HEK293 (cell line): ENCODE data around the gene CLSTN1.
"Not testable (repeated sequence)": the region's sequence is repeated elsewhere in the genome, so short reads cannot be mapped to it uniquely, and the experiment has no call there.

Experiments used
- CTCF ChIA-PET: fragments of 350-600 bp; formaldehyde crosslinking; extraction: SDS; loops from one replicate; lab custom pipeline; 2021; ENCODE audit warnings: antibody characterized with exemption; lab: Yijun Ruan, JAX
- POLR2A ChIA-PET: fragments of 300-600 bp; formaldehyde crosslinking; extraction: SDS; loops from one replicate; lab custom pipeline; 2020; ENCODE audit warnings: antibody characterized with exemption, inconsistent platforms; lab: Yijun Ruan, JAX
- H3K27ac ChIP-seq: fragments of 200-500 bp; sonication (Bioruptor generic); 2 replicates; pipeline ENCODE4 v1.5.1; 2014; ENCODE audit warnings: low read depth, low read length, control low read depth, inconsistent platforms; ENCODE audit errors: extremely low read depth
- H3K36me3 ChIP-seq, 2 experiments: fragments of 200-500 bp in 1 of 2; sonication (Bioruptor generic) in 1 of 2; 1 replicate in 1 of 2; 2 replicates in 1 of 2; pipeline ENCODE4 v1.5.1; 2014 to 2017; ENCODE audit warnings: inconsistent platforms in 2 of 2, low read length in 2 of 2; ENCODE audit not compliant: control insufficient read depth in 2 of 2, insufficient read depth in 1 of 2
- H3K4me1 ChIP-seq: fragments of 200-500 bp; sonication (Bioruptor generic); 2 replicates; pipeline ENCODE4 v1.5.1; 2014; ENCODE audit warnings: mild to moderate bottlenecking, low read length, inconsistent platforms; ENCODE audit not compliant: control insufficient read depth, insufficient read depth
- H3K4me3 ChIP-seq: 2 replicates; pipeline ENCODE4 v1.5.1; 2011; ENCODE audit warnings: low read depth, mild to moderate bottlenecking, control low read depth, low read length, moderate library complexity
- H3K9me3 ChIP-seq: fragments of 200-500 bp; sonication (Bioruptor generic); 2 replicates; pipeline ENCODE4 v1.5.1; 2014; ENCODE audit warnings: low read depth, low read length, inconsistent platforms; ENCODE audit not compliant: control insufficient read depth, insufficient read depth
- BCL11A ChIP-seq: fragments of 450-650 bp; formaldehyde crosslinking; IDR thresholded peaks from 2 replicates; pipeline ENCODE4 v1.5.1; 2016; ENCODE audit warnings: low read depth, missing biosample characterization, missing genetic modification characterization
- BCL11B ChIP-seq: fragments of 450-650 bp; formaldehyde crosslinking; IDR thresholded peaks from 2 replicates; pipeline ENCODE4 v1.5.1; 2016; ENCODE audit warnings: low read depth, missing biosample characterization, missing genetic modification characterization
- IKZF3 ChIP-seq: fragments of 450-650 bp; IDR thresholded peaks from 2 replicates; pipeline ENCODE4 v1.5.0; 2018; ENCODE audit warnings: missing biosample characterization, mild to moderate bottlenecking, missing genetic modification characterization, moderate library complexity
- KLF10 ChIP-seq: fragments of 450-650 bp; IDR thresholded peaks from 2 replicates; pipeline ENCODE4 v1.5.1; 2018; ENCODE audit warnings: missing biosample characterization, mild to moderate bottlenecking, missing genetic modification characterization
- KLF7 ChIP-seq: fragments of 450-650 bp; formaldehyde crosslinking; IDR thresholded peaks from 2 replicates; pipeline ENCODE4 v1.5.1; 2016; ENCODE audit warnings: missing biosample characterization, missing genetic modification characterization, borderline replicate concordance
- KLF8 ChIP-seq: fragments of 450-650 bp; formaldehyde crosslinking; IDR thresholded peaks from 2 replicates; pipeline ENCODE4 v1.5.1; 2016; ENCODE audit warnings: missing biosample characterization, missing genetic modification characterization
- REPIN1 ChIP-seq: fragments of 450-650 bp; formaldehyde crosslinking; IDR thresholded peaks from 2 replicates; pipeline ENCODE4 v1.5.1; 2017; ENCODE audit warnings: missing biosample characterization, missing genetic modification characterization, low read depth
- SP7 ChIP-seq: fragments of 450-650 bp; formaldehyde crosslinking; IDR thresholded peaks from 2 replicates; pipeline ENCODE4 v1.5.1; 2016; ENCODE audit warnings: missing biosample characterization, missing genetic modification characterization
- ZEB2 ChIP-seq: fragments of 450-650 bp; formaldehyde crosslinking; IDR thresholded peaks from 2 replicates; pipeline ENCODE4 v1.5.1; 2016; ENCODE audit warnings: missing biosample characterization, missing genetic modification characterization
- ZNF184 ChIP-seq: fragments of 450-650 bp; IDR thresholded peaks from 2 replicates; pipeline ENCODE4 v1.5.1; 2018; ENCODE audit warnings: missing biosample characterization, mild to moderate bottlenecking, missing genetic modification characterization
- ZNF2 ChIP-seq: fragments of 450-650 bp; formaldehyde crosslinking; IDR thresholded peaks from 2 replicates; pipeline ENCODE4 v1.5.1; 2016; ENCODE audit warnings: missing biosample characterization, missing genetic modification characterization
- ZNF423 ChIP-seq: fragments of 450-650 bp; formaldehyde crosslinking; IDR thresholded peaks from 2 replicates; pipeline ENCODE4 v1.5.1; 2016; ENCODE audit warnings: missing biosample characterization, missing genetic modification characterization
- ZNF629 ChIP-seq: fragments of 450-650 bp; formaldehyde crosslinking; IDR thresholded peaks from 2 replicates; pipeline ENCODE4 v1.5.1; 2017; ENCODE audit warnings: missing biosample characterization, missing genetic modification characterization
- ZNF639 ChIP-seq: fragments of 450-650 bp; formaldehyde crosslinking; IDR thresholded peaks from 2 replicates; pipeline ENCODE4 v1.5.1; 2016; ENCODE audit warnings: missing biosample characterization, missing genetic modification characterization
- ZNF76 ChIP-seq: fragments of 450-650 bp; formaldehyde crosslinking; IDR thresholded peaks from 2 replicates; pipeline ENCODE4; 2016; ENCODE audit warnings: low read depth, missing biosample characterization, missing genetic modification characterization, borderline replicate concordance
- ZNF843 ChIP-seq: fragments of 450-650 bp; formaldehyde crosslinking; IDR thresholded peaks from 2 replicates; pipeline ENCODE4 v1.5.1; 2016; ENCODE audit warnings: missing biosample characterization, missing genetic modification characterization
- ZXDB ChIP-seq: fragments of 450-650 bp; formaldehyde crosslinking; IDR thresholded peaks from 2 replicates; pipeline ENCODE4 v1.5.1; 2016; ENCODE audit warnings: missing biosample characterization, missing genetic modification characterization
- TF ChIP-seq, protein P1 (sequence below): fragments of 450-650 bp; formaldehyde crosslinking; IDR thresholded peaks from 2 replicates; pipeline ENCODE4 v1.5.1; 2017; ENCODE audit warnings: missing biosample characterization, missing genetic modification characterization
- TF ChIP-seq, protein P2 (sequence below): fragments of 450-650 bp; formaldehyde crosslinking; IDR thresholded peaks from 2 replicates; pipeline ENCODE4 v1.5.1; 2016; ENCODE audit warnings: missing biosample characterization, missing genetic modification characterization
- TF ChIP-seq, protein P3 (sequence below): fragments of 450-650 bp; IDR thresholded peaks from 2 replicates; pipeline ENCODE4 v1.5.1; 2018; ENCODE audit warnings: missing biosample characterization, mild to moderate bottlenecking, missing genetic modification characterization
- TF ChIP-seq, protein P4 (sequence below): fragments of 450-650 bp; formaldehyde crosslinking; IDR thresholded peaks from 2 replicates; pipeline ENCODE4 v1.5.1; 2016; ENCODE audit warnings: missing biosample characterization, missing genetic modification characterization
- TF ChIP-seq, protein P5 (sequence below): fragments of 450-650 bp; formaldehyde crosslinking; IDR thresholded peaks from 2 replicates; pipeline ENCODE4 v1.5.1; 2016; ENCODE audit warnings: missing biosample characterization, missing genetic modification characterization
- TF ChIP-seq, protein P6 (sequence below): fragments of 450-650 bp; formaldehyde crosslinking; IDR thresholded peaks from 2 replicates; pipeline ENCODE4 v1.5.1; 2016; ENCODE audit warnings: missing biosample characterization, missing genetic modification characterization, borderline replicate concordance

CLSTN1 gene

DNA sequence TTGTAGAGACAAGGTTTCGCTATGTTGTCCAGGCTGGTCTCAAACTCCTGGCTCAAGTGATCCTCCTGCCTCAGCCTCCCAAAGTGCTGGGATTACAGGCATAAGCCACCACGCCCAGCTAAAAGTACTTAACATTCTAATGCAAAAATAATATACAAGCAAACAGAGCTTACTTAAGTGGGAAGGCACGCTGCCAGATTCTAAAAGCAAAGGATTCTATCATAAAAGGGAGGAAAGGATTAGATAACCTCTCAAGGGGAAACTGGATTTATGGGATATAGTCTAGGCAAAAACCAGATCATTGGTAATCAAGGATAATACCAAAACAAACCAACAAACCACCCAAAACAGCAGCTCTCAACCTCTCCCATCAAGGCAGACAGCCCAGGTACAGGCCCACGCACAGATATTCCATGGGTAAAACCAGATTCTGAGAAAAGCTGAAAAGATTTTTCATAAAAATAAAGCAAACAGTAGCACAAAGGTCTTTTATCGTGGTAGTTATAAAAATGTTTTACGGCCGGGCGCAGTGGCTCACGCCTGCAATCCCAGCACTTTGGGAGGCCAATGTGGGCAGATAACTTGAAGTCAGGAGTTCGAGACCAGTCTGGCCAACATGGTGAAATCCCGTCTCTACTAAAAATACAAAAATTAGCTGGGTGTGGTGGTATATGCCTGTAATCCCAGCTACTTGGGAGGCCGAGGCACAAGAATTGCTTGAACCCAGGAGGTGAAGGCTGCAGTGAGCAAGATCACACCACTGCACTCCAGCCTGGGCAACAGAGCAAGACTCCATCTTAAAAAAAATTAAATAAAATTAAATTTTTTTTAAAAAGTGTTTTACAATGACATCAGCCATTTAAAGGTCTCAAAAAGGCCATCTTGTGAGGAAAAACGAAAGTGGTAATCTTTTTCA is 20.5 kb downstream of the CLSTN1 start:
- H3K36me3 ChIP-seq, H3K4me3 ChIP-seq, POLR2A ChIA-PET, H3K9me3 ChIP-seq: not testable (repeated sequence)
- CTCF ChIA-PET: interaction anchor here (0.7 to 2.0 kb wide), 4 partner anchors 9 to 179 kb away, joined by 3 to 9 read pairs (median 5); no protein-coding TSS in a partner anchor
- peaks cover 34% of the 10 kb centered on the region for H3K4me1 ChIP-seq
- peak overlapping the region; percentile 69 for H3K27ac ChIP-seq
- TF ChIP-seq KLF7 (tag by site-specific recombination) (peak; percentile 99; the same call in 1 of the 2 replicates), BCL11A (tag by site-specific recombination) (peak; percentile 84), ZEB2 (peak; percentile 88; the same call in 1 of the 2 replicates), KLF10 (tag by site-specific recombination) (peak; percentile 72), ZNF629 (tag by site-specific recombination) (0 out of 2 replicates have a peak, but pooled peaks have one; percentile 43), IKZF3 (tag by site-specific recombination) (peak; percentile 53; the same call in 1 of the 2 replicates), KLF8 (tag by site-specific recombination) (peak; percentile 45; the same call in 1 of the 2 replicates), REPIN1 (0 out of 2 replicates have a peak, but pooled peaks have one; percentile 80), ZNF843 (tag by site-specific recombination) (peak; percentile 96), SP7 (tag by site-specific recombination) (peak; percentile 55), ZNF639 (peak; percentile 73), BCL11B (peak; percentile 85; the same call in 1 of the 2 replicates), ZNF423 (tag by site-specific recombination) (peak; percentile 52; the same call in 1 of the 2 replicates), ZNF76 (tag by site-specific recombination) (peak; percentile 66; the same call in 1 of the 2 replicates), ZNF184 (tag by site-specific recombination) (0 out of 2 replicates have a peak, but pooled peaks have one; percentile 44), ZXDB (tag by site-specific recombination) (peak; percentile 88), ZNF2 (peak; percentile 42)
- TF ChIP-seq, protein P1, sequence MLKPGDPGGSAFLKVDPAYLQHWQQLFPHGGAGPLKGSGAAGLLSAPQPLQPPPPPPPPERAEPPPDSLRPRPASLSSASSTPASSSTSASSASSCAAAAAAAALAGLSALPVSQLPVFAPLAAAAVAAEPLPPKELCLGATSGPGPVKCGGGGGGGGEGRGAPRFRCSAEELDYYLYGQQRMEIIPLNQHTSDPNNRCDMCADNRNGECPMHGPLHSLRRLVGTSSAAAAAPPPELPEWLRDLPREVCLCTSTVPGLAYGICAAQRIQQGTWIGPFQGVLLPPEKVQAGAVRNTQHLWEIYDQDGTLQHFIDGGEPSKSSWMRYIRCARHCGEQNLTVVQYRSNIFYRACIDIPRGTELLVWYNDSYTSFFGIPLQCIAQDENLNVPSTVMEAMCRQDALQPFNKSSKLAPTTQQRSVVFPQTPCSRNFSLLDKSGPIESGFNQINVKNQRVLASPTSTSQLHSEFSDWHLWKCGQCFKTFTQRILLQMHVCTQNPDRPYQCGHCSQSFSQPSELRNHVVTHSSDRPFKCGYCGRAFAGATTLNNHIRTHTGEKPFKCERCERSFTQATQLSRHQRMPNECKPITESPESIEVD (tag by site-specific recombination): peak; percentile 98
- TF ChIP-seq, protein P2, sequence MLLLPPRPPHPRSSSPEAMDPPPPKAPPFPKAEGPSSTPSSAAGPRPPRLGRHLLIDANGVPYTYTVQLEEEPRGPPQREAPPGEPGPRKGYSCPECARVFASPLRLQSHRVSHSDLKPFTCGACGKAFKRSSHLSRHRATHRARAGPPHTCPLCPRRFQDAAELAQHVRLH (tag by site-specific recombination): peak; percentile 56
- TF ChIP-seq, protein P3, sequence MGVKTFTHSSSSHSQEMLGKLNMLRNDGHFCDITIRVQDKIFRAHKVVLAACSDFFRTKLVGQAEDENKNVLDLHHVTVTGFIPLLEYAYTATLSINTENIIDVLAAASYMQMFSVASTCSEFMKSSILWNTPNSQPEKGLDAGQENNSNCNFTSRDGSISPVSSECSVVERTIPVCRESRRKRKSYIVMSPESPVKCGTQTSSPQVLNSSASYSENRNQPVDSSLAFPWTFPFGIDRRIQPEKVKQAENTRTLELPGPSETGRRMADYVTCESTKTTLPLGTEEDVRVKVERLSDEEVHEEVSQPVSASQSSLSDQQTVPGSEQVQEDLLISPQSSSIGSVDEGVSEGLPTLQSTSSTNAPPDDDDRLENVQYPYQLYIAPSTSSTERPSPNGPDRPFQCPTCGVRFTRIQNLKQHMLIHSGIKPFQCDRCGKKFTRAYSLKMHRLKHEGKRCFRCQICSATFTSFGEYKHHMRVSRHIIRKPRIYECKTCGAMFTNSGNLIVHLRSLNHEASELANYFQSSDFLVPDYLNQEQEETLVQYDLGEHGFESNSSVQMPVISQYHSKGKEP: peak; percentile 75
- TF ChIP-seq, protein P4, sequence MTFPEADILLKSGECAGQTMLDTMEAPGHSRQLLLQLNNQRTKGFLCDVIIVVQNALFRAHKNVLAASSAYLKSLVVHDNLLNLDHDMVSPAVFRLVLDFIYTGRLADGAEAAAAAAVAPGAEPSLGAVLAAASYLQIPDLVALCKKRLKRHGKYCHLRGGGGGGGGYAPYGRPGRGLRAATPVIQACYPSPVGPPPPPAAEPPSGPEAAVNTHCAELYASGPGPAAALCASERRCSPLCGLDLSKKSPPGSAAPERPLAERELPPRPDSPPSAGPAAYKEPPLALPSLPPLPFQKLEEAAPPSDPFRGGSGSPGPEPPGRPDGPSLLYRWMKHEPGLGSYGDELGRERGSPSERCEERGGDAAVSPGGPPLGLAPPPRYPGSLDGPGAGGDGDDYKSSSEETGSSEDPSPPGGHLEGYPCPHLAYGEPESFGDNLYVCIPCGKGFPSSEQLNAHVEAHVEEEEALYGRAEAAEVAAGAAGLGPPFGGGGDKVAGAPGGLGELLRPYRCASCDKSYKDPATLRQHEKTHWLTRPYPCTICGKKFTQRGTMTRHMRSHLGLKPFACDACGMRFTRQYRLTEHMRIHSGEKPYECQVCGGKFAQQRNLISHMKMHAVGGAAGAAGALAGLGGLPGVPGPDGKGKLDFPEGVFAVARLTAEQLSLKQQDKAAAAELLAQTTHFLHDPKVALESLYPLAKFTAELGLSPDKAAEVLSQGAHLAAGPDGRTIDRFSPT: peak; percentile 76
- TF ChIP-seq, protein P5, sequence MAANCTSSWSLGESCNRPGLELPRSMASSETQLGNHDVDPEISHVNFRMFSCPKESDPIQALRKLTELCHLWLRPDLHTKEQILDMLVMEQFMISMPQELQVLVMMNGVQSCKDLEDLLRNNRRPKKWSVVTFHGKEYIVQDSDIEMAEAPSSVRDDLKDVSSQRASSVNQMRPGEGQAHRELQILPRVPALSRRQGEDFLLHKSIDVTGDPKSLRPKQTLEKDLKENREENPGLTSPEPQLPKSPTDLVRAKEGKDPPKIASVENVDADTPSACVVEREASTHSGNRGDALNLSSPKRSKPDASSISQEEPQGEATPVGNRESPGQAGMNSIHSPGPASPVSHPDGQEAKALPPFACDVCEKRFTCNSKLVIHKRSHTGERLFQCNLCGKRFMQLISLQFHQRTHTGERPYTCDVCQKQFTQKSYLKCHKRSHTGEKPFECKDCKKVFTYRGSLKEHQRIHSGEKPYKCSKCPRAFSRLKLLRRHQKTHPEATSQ (tag by site-specific recombination): peak; percentile 64; the same call in 1 of the 2 replicates
- TF ChIP-seq, protein P6, sequence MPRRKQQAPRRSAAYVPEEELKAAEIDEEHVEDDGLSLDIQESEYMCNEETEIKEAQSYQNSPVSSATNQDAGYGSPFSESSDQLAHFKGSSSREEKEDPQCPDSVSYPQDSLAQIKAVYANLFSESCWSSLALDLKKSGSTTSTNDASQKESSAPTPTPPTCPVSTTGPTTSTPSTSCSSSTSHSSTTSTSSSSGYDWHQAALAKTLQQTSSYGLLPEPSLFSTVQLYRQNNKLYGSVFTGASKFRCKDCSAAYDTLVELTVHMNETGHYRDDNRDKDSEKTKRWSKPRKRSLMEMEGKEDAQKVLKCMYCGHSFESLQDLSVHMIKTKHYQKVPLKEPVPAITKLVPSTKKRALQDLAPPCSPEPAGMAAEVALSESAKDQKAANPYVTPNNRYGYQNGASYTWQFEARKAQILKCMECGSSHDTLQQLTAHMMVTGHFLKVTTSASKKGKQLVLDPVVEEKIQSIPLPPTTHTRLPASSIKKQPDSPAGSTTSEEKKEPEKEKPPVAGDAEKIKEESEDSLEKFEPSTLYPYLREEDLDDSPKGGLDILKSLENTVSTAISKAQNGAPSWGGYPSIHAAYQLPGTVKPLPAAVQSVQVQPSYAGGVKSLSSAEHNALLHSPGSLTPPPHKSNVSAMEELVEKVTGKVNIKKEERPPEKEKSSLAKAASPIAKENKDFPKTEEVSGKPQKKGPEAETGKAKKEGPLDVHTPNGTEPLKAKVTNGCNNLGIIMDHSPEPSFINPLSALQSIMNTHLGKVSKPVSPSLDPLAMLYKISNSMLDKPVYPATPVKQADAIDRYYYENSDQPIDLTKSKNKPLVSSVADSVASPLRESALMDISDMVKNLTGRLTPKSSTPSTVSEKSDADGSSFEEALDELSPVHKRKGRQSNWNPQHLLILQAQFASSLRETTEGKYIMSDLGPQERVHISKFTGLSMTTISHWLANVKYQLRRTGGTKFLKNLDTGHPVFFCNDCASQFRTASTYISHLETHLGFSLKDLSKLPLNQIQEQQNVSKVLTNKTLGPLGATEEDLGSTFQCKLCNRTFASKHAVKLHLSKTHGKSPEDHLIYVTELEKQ (tag by site-specific recombination): peak; percentile 95; the same call in 1 of the 2 replicates
